GM12865 (cell line): ENCODE data around the gene TF.

ENCODE experiments used
- DNase-seq: peaks from one replicate; pipeline ENCODE4 v3.0.0; 2010; ENCODE audit warnings: low read depth
- H3K4me3 ChIP-seq: 2 replicates; pipeline ENCODE4 v1.5.1; 2011; ENCODE audit warnings: mild to moderate bottlenecking, low read depth, low read length, control low read depth
- TF ChIP-seq, protein P1 (sequence below): IDR thresholded peaks from 2 replicates; pipeline ENCODE4 v1.5.1; 2011; ENCODE audit warnings: low read length, control low read depth, low read depth, inconsistent platforms; ENCODE audit not compliant: insufficient read depth; ENCODE audit errors: missing control alignments

TF gene

DNA sequence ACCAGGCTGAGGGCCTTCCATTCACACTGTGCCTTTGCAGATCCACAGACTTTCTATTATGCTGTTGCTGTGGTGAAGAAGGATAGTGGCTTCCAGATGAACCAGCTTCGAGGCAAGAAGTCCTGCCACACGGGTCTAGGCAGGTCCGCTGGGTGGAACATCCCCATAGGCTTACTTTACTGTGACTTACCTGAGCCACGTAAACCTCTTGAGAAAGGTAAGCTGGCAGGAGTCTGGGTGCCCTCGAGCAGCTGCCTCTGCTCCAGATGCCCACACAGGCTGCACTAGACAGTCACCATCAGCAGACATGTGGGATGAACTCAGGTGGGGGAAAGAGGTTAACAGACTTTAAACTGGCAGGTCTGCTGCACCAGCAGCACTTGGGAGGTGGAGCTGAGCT is 8.3 kb downstream of the TF start:
- TF ChIP-seq, protein P1, sequence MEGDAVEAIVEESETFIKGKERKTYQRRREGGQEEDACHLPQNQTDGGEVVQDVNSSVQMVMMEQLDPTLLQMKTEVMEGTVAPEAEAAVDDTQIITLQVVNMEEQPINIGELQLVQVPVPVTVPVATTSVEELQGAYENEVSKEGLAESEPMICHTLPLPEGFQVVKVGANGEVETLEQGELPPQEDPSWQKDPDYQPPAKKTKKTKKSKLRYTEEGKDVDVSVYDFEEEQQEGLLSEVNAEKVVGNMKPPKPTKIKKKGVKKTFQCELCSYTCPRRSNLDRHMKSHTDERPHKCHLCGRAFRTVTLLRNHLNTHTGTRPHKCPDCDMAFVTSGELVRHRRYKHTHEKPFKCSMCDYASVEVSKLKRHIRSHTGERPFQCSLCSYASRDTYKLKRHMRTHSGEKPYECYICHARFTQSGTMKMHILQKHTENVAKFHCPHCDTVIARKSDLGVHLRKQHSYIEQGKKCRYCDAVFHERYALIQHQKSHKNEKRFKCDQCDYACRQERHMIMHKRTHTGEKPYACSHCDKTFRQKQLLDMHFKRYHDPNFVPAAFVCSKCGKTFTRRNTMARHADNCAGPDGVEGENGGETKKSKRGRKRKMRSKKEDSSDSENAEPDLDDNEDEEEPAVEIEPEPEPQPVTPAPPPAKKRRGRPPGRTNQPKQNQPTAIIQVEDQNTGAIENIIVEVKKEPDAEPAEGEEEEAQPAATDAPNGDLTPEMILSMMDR, result no peak
- no peak for DNase-seq
- H3K4me3 ChIP-seq, result no peak overlapping the region

DNA sequence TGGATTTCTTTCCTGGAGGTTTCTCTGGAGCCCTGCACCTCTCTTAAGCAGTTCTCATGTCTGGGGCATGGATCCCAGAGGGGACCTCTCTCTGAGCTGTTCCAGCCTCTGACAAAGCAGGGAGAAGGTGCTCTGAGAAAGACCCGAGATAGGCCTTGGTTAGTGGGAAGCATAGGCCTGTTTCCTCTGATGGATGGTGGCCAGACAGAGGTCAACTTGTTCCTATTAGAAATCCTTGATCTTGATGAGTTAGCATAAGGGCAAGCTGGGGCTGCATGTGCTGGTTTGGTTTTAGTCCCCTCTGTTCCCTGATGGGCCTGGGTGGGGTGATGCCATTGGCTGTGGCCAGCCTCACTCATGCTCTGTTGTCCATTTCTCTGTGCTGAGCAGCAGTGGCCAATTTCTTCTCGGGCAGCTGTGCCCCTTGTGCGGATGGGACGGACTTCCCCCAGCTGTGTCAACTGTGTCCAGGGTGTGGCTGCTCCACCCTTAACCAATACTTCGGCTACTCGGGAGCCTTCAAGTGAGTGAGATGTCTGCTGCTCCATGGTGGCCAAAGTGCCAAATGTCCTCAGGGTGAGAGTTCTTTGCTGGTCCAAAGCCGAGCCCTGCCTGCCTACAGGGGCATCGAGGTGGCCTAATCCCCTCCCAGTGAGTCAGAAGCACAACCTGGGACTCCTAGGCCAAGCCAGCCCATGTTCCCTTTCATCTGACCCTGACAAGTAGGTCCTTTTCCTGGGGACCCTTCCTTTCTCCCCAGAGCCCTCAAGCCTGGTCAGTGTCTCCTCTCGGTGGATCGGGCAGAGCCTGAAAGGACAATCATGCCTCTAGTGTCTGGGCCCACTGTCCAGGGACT is 9.0 kb downstream of the TF start:
- no peak overlapping the region for H3K4me3 ChIP-seq
- TF ChIP-seq, protein P1, result no peak
- no peak for DNase-seq

DNA sequence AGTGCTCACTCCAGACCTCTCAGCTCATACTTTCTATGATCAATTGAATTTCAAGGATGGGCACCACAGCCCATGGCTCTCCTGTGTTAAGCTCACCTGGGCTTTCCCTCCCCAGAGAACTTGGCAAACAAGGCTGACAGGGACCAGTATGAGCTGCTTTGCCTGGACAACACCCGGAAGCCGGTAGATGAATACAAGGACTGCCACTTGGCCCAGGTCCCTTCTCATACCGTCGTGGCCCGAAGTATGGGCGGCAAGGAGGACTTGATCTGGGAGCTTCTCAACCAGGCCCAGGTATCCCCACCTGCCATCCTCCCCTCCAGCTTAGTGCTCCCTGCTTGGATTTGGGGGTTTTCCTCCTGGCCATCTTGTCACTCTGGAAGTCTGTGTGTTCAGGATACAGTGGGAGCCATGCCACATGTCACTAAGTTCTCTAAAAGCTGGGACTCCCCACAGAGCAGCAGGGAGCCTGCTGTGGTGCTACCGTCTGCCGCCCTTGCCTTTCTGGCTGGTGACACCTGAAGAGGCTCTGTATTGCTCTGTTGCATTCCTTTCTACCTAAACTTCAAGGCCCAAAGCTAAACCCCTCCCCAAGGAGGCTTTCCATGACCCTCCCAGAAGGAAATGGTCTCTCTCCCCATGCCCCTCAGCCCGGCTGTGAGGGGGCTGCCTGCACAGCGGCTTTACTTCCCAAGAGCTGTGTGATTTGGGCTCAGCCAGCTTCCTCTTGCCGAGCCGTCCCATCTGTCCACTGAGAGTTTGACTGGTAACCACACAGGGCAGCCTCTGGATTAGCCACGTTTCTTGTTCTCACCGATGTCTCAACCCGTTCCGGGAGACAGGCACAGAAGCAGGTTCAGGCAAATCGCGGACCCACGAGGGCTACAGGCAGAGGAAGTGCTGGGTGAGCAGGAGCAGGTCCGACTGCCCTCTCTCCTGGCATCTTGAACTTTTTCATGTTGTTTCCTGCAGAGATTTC is 10.8 kb downstream of the TF start:
- H3K4me3 ChIP-seq, result no peak overlapping the region
- TF ChIP-seq, protein P1, result no peak
- DNase-seq, result no peak

DNA sequence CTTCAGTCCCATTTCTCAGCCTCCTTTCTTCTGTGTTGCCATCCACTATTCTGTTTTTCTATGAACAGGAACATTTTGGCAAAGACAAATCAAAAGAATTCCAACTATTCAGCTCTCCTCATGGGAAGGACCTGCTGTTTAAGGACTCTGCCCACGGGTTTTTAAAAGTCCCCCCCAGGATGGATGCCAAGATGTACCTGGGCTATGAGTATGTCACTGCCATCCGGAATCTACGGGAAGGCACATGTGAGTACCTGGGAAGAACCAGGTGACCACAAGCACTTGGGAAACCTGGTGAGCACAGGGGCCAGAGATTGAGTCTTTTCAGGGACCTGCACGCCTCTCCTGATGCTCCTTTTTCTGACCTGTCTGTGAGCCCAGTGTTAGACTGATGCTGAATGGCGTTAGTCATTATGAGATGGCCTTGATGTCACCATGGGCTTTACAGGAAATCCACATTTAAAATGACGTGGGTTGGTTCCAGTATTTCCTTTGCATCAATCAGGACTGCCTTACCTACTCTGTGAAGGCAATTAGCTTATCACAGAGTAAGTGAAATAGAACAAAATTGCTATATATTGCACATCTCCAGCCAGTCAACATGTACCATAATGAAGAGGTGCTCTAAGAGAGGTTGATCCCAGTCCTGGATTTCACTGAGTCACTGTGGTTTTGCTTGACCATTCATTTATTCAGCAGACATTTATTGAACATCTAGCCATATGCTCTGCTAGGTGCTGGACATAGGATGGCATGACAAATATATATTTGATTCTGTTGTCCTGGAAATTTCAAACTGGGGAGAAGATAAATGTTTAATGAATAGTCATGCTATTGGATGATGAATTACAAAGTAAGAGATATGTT is 11.7 kb downstream of the TF start:
- DNase-seq, result no peak
- no peak overlapping the region for H3K4me3 ChIP-seq
- TF ChIP-seq, protein P1, result no peak

DNA sequence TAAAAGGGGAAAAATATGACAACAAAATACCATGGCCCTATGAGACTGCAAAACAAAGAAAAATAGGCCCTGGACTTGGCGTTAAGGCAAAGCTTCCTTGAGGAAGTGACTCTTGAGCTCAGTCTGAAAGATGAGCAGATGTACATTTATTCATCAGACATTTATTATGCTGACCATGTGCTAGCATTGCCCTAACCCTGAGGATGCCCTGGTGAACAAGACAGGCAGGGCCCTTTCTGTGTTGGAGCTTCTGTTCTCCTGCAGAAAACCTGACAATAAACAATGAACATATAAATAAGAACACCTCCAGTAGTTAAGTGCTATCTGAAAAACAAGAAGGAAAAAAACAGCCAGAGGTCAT is 12.4 kb downstream of the TF start:
- no peak overlapping the region for H3K4me3 ChIP-seq
- DNase-seq, result no peak
- TF ChIP-seq, protein P1, result no peak

DNA sequence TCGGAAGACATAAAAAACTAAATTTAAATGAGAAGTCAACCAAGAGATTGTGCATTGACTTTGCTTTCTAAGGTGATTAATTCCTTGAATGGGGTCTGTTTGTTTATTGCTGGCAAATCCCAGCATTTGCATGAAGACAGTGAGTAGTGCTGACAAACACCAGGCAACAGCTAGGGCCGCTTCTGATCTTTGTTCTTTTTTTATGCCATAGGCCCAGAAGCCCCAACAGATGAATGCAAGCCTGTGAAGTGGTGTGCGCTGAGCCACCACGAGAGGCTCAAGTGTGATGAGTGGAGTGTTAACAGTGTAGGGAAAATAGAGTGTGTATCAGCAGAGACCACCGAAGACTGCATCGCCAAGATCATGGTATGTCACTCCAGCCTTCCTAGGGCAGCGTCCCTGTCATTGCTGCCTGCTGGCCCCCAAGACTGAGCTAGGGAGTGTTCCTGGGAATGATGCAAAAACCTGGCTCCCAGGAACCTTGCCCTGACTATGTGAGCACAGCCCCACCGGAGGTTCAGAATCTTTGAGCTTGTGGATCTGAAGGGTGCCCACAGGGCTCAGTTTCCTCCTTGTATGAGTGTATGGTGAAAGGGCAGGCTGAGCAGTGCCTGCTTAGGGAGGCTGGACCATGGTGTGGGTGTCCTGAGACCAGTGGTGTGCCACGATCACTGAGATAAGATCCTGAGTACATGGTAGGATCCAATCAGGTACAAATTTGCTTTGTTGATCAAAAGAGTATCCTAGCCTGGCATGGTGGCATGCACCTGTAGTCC is 13.0 kb downstream of the TF start:
- no peak for DNase-seq
- no peak overlapping the region for H3K4me3 ChIP-seq
- TF ChIP-seq, protein P1, result no peak
